PFSK-1 (cell line): ENCODE measurements around the gene USP34.

ENCODE experiments used
- FOXP2 ChIP-seq: optimal IDR thresholded peaks from 2 replicates; pipeline ENCODE3; 2011; ENCODE audit warnings: borderline replicate concordance, control low read depth, inconsistent platforms; ENCODE audit not compliant: insufficient read depth; ENCODE audit errors: extremely low read length, extremely low read depth
- POLR2AphosphoS5 ChIP-seq: IDR thresholded peaks from 2 replicates; pipeline ENCODE4 v1.6.1; 2012; ENCODE audit warnings: low read depth, mild to moderate bottlenecking, control low read depth, low read length, moderate library complexity
- SIN3A ChIP-seq: IDR thresholded peaks from 2 replicates; pipeline ENCODE4 v1.6.1; 2012; ENCODE audit warnings: mild to moderate bottlenecking, low read length, moderate library complexity, borderline replicate concordance; ENCODE audit not compliant: insufficient read depth
- TAF1 ChIP-seq: IDR thresholded peaks from 2 replicates; pipeline ENCODE4 v1.6.1; 2012; ENCODE audit warnings: low read length, control low read depth, borderline replicate concordance; ENCODE audit not compliant: insufficient read depth
- TF ChIP-seq, protein P1 (sequence below), 2 experiments: IDR thresholded peaks; 2 replicates each; pipeline versions ENCODE4 v1.6.1 to v1.8.0; 2011 to 2012; ENCODE audit warnings: low read depth in 2 of 2, low read length in 2 of 2, control low read depth in 1 of 2, inconsistent platforms in 1 of 2, mild to moderate bottlenecking in 1 of 2, moderate library complexity in 1 of 2; ENCODE audit not compliant: insufficient read depth in 1 of 2

USP34 gene

GRCh38 chr2:61433606-61434005 is 37.3 kb downstream of the USP34 start:
- TF ChIP-seq POLR2AphosphoS5 (no peak), TAF1 (no peak), FOXP2 (no peak), SIN3A (no peak)
- TF ChIP-seq, protein P1, sequence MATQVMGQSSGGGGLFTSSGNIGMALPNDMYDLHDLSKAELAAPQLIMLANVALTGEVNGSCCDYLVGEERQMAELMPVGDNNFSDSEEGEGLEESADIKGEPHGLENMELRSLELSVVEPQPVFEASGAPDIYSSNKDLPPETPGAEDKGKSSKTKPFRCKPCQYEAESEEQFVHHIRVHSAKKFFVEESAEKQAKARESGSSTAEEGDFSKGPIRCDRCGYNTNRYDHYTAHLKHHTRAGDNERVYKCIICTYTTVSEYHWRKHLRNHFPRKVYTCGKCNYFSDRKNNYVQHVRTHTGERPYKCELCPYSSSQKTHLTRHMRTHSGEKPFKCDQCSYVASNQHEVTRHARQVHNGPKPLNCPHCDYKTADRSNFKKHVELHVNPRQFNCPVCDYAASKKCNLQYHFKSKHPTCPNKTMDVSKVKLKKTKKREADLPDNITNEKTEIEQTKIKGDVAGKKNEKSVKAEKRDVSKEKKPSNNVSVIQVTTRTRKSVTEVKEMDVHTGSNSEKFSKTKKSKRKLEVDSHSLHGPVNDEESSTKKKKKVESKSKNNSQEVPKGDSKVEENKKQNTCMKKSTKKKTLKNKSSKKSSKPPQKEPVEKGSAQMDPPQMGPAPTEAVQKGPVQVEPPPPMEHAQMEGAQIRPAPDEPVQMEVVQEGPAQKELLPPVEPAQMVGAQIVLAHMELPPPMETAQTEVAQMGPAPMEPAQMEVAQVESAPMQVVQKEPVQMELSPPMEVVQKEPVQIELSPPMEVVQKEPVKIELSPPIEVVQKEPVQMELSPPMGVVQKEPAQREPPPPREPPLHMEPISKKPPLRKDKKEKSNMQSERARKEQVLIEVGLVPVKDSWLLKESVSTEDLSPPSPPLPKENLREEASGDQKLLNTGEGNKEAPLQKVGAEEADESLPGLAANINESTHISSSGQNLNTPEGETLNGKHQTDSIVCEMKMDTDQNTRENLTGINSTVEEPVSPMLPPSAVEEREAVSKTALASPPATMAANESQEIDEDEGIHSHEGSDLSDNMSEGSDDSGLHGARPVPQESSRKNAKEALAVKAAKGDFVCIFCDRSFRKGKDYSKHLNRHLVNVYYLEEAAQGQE (IDR thresholded peaks at IDR 0.05; ENCODE audit: insufficient read depth in 1 of 2, low read depth in 2 of 2, low read length in 2 of 2): no peak

- TF ChIP-seq, protein P1 (IDR thresholded peaks at IDR 0.05; ENCODE audit: insufficient read depth in 1 of 2, low read depth in 2 of 2, low read length in 2 of 2): no peak
- no peak for TF ChIP-seq POLR2AphosphoS5
- no peak for TF ChIP-seq SIN3A
- no peak for TF ChIP-seq FOXP2
- TF ChIP-seq TAF1: no peak
Measured at GRCh38 chr2:61432990-61433389, 37.9 kb downstream of the USP34 start.

- TF ChIP-seq TAF1 (no peak), SIN3A (no peak), POLR2AphosphoS5 (no peak), FOXP2 (no peak)
- TF ChIP-seq, protein P1 (IDR thresholded peaks at IDR 0.05; ENCODE audit: insufficient read depth in 1 of 2, low read depth in 2 of 2, low read length in 2 of 2): no peak
Measured at GRCh38 chr2:61431345-61431744, 39.5 kb downstream of the USP34 start.

DNA sequence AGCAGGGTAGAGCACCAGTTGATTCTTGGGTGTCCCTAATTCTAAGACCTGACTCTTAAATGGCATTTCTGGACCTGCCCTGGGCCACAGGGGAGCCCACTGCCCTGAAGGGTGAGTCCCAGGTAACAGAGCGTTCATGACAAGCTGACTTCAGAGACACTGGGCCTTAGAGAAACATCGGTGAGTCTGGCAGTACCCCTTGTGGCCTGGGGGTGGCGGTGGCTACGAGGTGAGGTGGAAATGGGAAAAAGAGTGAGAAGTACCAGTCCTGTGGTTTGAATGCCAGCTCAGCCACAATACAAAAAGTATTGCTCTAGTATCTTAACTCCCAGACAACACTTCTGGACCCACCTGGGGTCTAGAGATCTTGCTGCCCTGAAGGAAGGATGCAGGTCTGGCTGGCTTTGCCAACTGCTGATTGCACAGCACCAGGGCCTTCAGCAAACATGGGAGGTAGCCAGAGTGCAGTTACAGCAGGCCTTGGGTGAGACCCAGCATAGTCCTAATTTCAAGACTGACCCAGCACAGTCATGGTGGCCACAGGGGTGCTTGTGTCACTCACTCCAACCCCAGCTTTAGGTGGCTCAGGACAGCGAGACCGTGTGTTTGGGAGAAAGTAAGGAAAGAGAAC is 44.5 kb downstream of the USP34 start:
- TF ChIP-seq TAF1: no peak
- no peak for TF ChIP-seq SIN3A
- TF ChIP-seq POLR2AphosphoS5: no peak
- TF ChIP-seq FOXP2: no peak
- TF ChIP-seq, protein P1 (IDR thresholded peaks at IDR 0.05; ENCODE audit: insufficient read depth in 1 of 2, low read depth in 2 of 2, low read length in 2 of 2): no peak

- TF ChIP-seq, protein P1 (IDR thresholded peaks at IDR 0.05; ENCODE audit: insufficient read depth in 1 of 2, low read depth in 2 of 2, low read length in 2 of 2): no peak
- no peak for TF ChIP-seq FOXP2
- TF ChIP-seq SIN3A: no peak
- TF ChIP-seq TAF1: no peak
- no peak for TF ChIP-seq POLR2AphosphoS5
Measured at GRCh38 chr2:61425605-61426155, 45.2 kb downstream of the USP34 start.
